ENCODE data around the gene ZNF217. TPM values are rescaled to one million over a fixed set of nuclear protein-coding genes. Genes with fewer than 3 reads are reported as not detected.
"Not testable (repeated sequence)": the region's sequence is repeated elsewhere in the genome, so short reads cannot be mapped to it uniquely, and the experiment has no call there.

ZNF217 gene
- total and polyA plus RNA-seq, 9 of the 15 experiments (the other 6 are each of a cell fraction or from before 2014, with no cell fraction given) = 3.0 to 41.8 (median 16.8) TPM

DNA sequence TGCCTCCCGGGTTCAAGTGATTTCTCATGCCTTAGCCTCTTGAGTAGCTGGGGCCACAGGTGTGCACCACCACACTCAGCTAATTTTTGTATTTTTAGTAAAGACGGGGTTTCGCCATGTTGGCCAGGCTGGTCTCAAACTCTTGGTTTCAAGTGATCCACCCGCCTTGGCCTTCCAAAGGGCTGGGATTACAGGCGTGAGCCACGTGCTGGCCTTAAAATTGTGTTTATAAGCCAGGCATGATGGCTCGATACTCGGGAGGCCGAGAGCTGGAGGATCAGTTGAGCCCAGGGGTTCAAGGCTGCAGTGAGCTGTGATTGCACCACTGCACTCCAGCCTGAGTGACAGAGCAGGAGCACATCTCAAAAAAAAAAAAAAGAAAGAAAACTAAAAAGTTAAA, 27.0 kb downstream of the ZNF217 start:
- H3K9me3 ChIP-seq (replicated peaks; ENCODE audit: control insufficient read depth, insufficient read depth, low read depth, low read length); H3K4me2 ChIP-seq (ENCODE audit: insufficient read depth, low read length); H3K27me3 ChIP-seq (ENCODE audit: control insufficient read depth in 2 of 2, insufficient read depth in 2 of 2, low read length in 2 of 2); H2AFZ ChIP-seq (ENCODE audit: low read depth, low read length); CTCF ChIA-PET (ENCODE audit: low intra/inter-chr PET ratio); DNase-seq (ENCODE audit: extremely low read depth in 1 of 4, low spot score in 3 of 4); H3K4me1 ChIP-seq (replicated peaks in 1 of 2; ENCODE audit: control insufficient read depth in 2 of 2, insufficient read depth in 2 of 2, low read length in 2 of 2); H3K27ac ChIP-seq (ENCODE audit: extremely low read depth, low read depth, low read length); H3K9ac ChIP-seq (ENCODE audit: insufficient read depth in 1 of 2, low read depth in 2 of 2, low read length in 2 of 2); BruUV-seq (replicated peaks); ATAC-seq; H4K20me1 ChIP-seq (replicated peaks; ENCODE audit: control insufficient read depth, insufficient read depth, low read length); FAIRE-seq; H3K4me3 ChIP-seq; H3K9me1 ChIP-seq (ENCODE audit: control insufficient read depth, insufficient read depth, low read length); intact Hi-C loops (cut with micrococcal nuclease): not testable (repeated sequence)
- TF ChIP-seq, protein P1, sequence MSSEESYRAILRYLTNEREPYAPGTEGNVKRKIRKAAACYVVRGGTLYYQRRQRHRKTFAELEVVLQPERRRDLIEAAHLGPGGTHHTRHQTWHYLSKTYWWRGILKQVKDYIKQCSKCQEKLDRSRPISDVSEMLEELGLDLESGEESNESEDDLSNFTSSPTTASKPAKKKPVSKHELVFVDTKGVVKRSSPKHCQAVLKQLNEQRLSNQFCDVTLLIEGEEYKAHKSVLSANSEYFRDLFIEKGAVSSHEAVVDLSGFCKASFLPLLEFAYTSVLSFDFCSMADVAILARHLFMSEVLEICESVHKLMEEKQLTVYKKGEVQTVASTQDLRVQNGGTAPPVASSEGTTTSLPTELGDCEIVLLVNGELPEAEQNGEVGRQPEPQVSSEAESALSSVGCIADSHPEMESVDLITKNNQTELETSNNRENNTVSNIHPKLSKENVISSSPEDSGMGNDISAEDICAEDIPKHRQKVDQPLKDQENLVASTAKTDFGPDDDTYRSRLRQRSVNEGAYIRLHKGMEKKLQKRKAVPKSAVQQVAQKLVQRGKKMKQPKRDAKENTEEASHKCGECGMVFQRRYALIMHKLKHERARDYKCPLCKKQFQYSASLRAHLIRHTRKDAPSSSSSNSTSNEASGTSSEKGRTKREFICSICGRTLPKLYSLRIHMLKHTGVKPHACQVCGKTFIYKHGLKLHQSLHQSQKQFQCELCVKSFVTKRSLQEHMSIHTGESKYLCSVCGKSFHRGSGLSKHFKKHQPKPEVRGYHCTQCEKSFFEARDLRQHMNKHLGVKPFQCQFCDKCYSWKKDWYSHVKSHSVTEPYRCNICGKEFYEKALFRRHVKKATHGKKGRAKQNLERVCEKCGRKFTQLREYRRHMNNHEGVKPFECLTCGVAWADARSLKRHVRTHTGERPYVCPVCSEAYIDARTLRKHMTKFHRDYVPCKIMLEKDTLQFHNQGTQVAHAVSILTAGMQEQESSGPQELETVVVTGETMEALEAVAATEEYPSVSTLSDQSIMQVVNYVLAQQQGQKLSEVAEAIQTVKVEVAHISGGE (CRISPR knock-in tag; IDR thresholded peaks at IDR 0.05) = peak in 1 of 3 experiments; percentile 96; a peak in 2 of 6 replicates
- POLR2A ChIA-PET = interaction anchor here (1.7 kb wide), 1 partner anchor 373 kb away, joined by 4 read pairs; no protein-coding TSS in a partner anchor
- Histone ChIP-seq H3K36me3 (ENCODE audit: control insufficient read depth, insufficient read depth, low read length) (peaks cover 64% of the 10 kb centered on the region), H3K79me2 (ENCODE audit: control insufficient read depth, insufficient read depth, low read length) (peaks cover 22% of the 10 kb centered on the region; the same call in 2 of the 3 replicates)
- 86% methylated on average over 6 of the region's 9 CpGs for WGBS (ENCODE audit: insufficient coverage, low coverage, missing lambda C conversion rate)
- in situ Hi-C loops (cut with MboI) = loop anchor here (25.0 kb wide), 1 partner anchor 646 kb away; the partner anchor contains the start of gene PFDN4
